Naive thymus-derived CD8-positive, alpha-beta T cell (primary cell): Measurements from ENCODE around the gene HIVEP1. TPM values are rescaled to one million over a fixed set of nuclear protein-coding genes. Genes with fewer than 3 reads are reported as not detected.
"Not testable (repeated sequence)": the region's sequence is repeated elsewhere in the genome, so short reads cannot be mapped to it uniquely, and the experiment has no call there.

ENCODE experiments used
- ATAC-seq, 2 donors: fragments of 150-1000 bp; cut with Tn5 transposase in 1 of 2; sonication (Bioruptor Pico), chemical (Tn5 transposase) in 1 of 2; 1 replicate in 1 of 2; 2 replicates in 1 of 2; pipeline ENCODE4 v1.10.0; 2021; ENCODE audit warnings: mild to moderate bottlenecking in 2 of 2, moderate library complexity in 2 of 2
- POLR2A ChIA-PET: fragments of 350-600 bp; sonication (Branson Sonifier 250); formaldehyde crosslinking; loops from one replicate; lab custom pipeline; 2021; ENCODE audit warnings: antibody characterized with exemption; lab: Charles Lee
- DNase-seq, 10 donors: peaks; one replicate each; pipeline versions ENCODE4 v3.0.0 to v3.0.0-alpha.2; 2020 to 2022
- H3K27ac Mint-ChIP-seq, 10 donors: one replicate each; pipeline ENCODE4 v1.8.0; 2020 to 2022; ENCODE audit warnings: mild to moderate bottlenecking in 10 of 10, mixed read lengths in 10 of 10, moderate library complexity in 4 of 10, inconsistent platforms in 1 of 10
- H3K27me3 Mint-ChIP-seq, 5 donors: one replicate each; pipeline ENCODE4 v1.8.0; 2021 to 2022; ENCODE audit warnings: mixed read lengths in 5 of 5
- H3K36me3 Mint-ChIP-seq, 3 donors: one replicate each; pipeline ENCODE4 v1.8.0; 2020 to 2022; ENCODE audit warnings: mixed read lengths in 3 of 3, mild to moderate bottlenecking in 2 of 3, inconsistent platforms in 1 of 3
- H3K4me1 Mint-ChIP-seq, 4 donors: one replicate each; pipeline ENCODE4 v1.8.0; 2021 to 2022; ENCODE audit warnings: mixed read lengths in 4 of 4
- H3K4me3 Mint-ChIP-seq, 10 donors: one replicate each; pipeline ENCODE4 v1.8.0; 2020 to 2022; ENCODE audit warnings: mild to moderate bottlenecking in 10 of 10, mixed read lengths in 10 of 10, moderate library complexity in 6 of 10, inconsistent platforms in 1 of 10
- H3K9me3 Mint-ChIP-seq, 9 donors: one replicate each; pipeline ENCODE4 v1.8.0; 2020 to 2022; ENCODE audit warnings: mixed read lengths in 9 of 9, mild to moderate bottlenecking in 3 of 9, inconsistent platforms in 1 of 9, moderate library complexity in 1 of 9
- polyA plus RNA-seq, 3 donors: library from polyadenylated mRNA; unstranded; fragments of 300-500 nt; fragmentation: Illumina TruSeq; gene quantifications; one replicate each; pipeline ENCODE4 v1.2.3, GENCODE V29; 2021
- total RNA-seq, 8 experiments: library from RNA in 2 of 8; stranded (reverse) in 2 of 8; gene quantifications; one replicate each; pipeline ENCODE4 v1.2.3 and lab custom pipeline; 2021 to 2026

Gene HIVEP1
- total and polyA plus RNA-seq, 5 experiments from 2014 or later = 6.5 to 32.6 (median 12.6) TPM

DNA sequence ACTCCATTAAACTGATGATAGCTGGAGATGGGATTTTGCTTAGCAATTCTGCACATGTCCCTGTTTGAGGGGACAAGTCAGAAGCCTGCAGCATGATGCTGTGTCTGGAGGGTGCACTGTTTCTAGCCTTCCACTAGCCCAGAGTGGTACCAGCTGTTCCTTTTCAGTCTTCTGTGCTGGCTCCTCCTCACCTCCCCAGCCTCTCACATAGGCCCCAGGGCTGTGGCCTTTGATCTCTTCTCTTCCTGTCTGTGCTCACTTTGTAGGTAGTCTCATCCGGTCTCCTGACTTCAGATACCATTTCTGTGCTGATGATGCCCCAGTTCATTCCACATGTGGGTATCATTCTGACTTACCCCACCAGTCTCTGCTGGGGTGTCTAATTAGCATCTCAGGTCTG, 126.3 kb downstream of the HIVEP1 start:
- H3K4me1 Mint-ChIP-seq = peaks cover 16 to 22% (median 19%) of the 10 kb centered on the region in 4 donors
- H3K36me3 Mint-ChIP-seq = peaks cover 16 to 52% (median 36%) of the 10 kb centered on the region in 3 donors
- peak; percentile 100 for ATAC-seq
- POLR2A ChIA-PET = interaction anchor here (1.4 kb wide), 1 partner anchor 125 kb away, joined by 3 read pairs; no protein-coding TSS in a partner anchor
- H3K27me3 Mint-ChIP-seq = no peaks in the 10 kb centered on the region
- peaks cover 0 to 14% (median 3%) of the 10 kb centered on the region in 9 donors for H3K9me3 Mint-ChIP-seq
- H3K4me3 Mint-ChIP-seq = peak overlapping the region in 8 of 10 donors; percentile 4 to 60 (median 38)
- H3K27ac Mint-ChIP-seq = peak overlapping the region; percentile 15 to 87 (median 51)
- DNase-seq = peak; percentile 11 to 79 (median 54)

DNA sequence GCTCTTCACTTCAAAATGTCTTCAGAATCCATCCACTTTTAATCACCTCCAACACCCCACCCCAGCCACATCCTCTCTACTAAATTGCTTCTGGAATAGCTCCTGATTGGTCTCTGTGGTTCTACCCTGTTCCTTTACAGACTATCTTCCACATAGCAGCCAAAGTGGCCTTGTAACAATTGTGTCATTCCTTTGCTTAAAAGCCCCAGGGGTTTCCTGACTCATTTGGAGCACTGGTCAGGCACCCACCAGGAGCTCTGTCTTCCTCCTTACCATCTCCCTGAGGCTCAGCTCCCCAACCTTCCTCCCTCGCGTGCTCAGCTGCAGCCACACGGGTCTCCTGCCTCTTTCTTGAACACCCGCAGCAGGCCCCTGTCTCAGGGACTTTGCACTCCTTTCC, 126.8 kb downstream of the HIVEP1 start:
- no peak for DNase-seq
- Mint-ChIP-seq H3K9me3 (peaks cover 0 to 14% (median 3%) of the 10 kb centered on the region in 9 donors), H3K27me3 (no peaks in the 10 kb centered on the region), H3K4me1 (peaks cover 16 to 22% (median 19%) of the 10 kb centered on the region in 4 donors), H3K36me3 (peaks cover 16 to 52% (median 36%) of the 10 kb centered on the region in 3 donors), H3K27ac (peak overlapping the region; percentile 15 to 87 (median 66)), H3K4me3 (peak overlapping the region in 7 of 10 donors; percentile 4 to 70 (median 36))
- ATAC-seq = no peak
- POLR2A ChIA-PET = no interaction called here

DNA sequence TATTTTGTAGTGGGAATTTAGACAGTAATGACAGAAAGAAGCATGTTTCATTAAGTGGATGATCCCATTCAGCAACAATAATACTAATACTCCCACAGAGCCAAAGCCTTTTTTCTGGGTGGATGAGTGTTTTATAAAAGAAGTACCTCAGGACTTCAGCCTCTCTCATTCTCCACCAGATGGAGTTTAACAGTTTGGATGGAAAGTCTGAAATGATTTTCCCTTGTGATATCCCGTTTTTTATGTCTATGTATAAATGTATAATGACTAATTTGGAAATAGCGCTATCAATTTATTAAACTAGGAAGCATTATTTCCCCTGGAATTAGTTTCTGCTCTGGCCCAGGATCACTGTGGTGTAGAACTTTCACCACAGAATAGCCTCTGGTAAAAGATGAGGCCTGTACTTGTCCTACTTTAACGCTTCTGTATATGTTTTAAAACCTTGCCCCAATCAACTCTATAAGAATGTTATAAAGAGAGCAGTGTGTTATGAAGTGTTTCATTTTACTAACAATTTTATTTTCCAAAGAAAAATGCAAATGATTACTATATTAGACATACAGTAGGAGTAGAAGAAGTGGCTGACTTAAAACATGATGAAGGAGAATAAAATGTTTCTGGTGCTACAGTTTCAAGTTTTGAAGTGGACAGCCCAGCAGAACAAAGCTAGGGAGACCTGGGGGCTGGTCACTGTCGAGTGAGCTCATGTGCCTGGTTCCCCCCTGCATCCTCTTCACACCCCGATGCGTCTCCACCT, 135.6 kb downstream of the HIVEP1 start:
- Mint-ChIP-seq H3K27ac (peak overlapping the region in 6 of 10 donors; percentile 15 to 83 (median 56)), H3K4me3 (no peak overlapping the region), H3K4me1 (peaks cover 0 to 9% (median 2%) of the 10 kb centered on the region in 4 donors), H3K27me3 (no peaks in the 10 kb centered on the region), H3K36me3 (peaks cover 0 to 38% (median 0%) of the 10 kb centered on the region in 3 donors), H3K9me3 (no peaks in the 10 kb centered on the region)
- DNase-seq (no peak), ATAC-seq (no peak)
- POLR2A ChIA-PET = no interaction called here

DNA sequence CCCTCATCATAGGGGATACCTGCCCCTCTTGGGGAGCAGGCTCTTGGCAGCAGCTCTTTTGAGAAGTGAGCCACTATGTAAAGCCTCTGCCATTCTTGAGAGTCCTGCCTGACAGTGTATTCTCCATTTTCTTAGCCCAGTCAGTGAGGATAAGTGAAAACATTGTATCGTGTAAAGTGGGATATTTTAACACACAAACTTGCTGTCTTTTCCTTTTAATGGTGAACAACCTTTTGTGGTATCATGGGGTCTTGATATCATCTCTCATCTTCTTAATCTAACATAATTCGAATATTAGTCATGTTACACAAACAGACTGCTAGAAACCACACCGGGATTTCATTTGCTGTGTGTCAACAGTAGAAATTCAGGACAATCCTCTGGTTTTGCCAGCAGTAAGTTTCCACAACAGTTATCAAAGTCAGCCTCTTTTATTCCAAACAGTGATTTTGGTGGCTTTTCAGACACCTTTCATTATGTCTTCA, 136.2 kb downstream of the HIVEP1 start:
- DNase-seq = no peak
- peaks cover 0 to 40% (median 0%) of the 10 kb centered on the region in 3 donors for H3K36me3 Mint-ChIP-seq
- H3K4me1 Mint-ChIP-seq = peaks cover 0 to 9% (median 2%) of the 10 kb centered on the region in 4 donors
- no peak overlapping the region for H3K4me3 Mint-ChIP-seq
- POLR2A ChIA-PET = no interaction called here
- no peak for ATAC-seq
- H3K27ac Mint-ChIP-seq = peak overlapping the region in 7 of 10 donors; percentile 36 to 83 (median 63)
- H3K9me3 Mint-ChIP-seq = no peaks in the 10 kb centered on the region
- no peaks in the 10 kb centered on the region for H3K27me3 Mint-ChIP-seq

- peaks cover 0 to 9% (median 2%) of the 10 kb centered on the region in 4 donors for H3K4me1 Mint-ChIP-seq
- DNase-seq (no peak), ATAC-seq (no peak)
- H3K36me3 Mint-ChIP-seq = peaks cover 0 to 42% (median 0%) of the 10 kb centered on the region in 3 donors
- POLR2A ChIA-PET = no interaction called here
- H3K27me3 Mint-ChIP-seq = no peaks in the 10 kb centered on the region
- H3K27ac Mint-ChIP-seq = peak overlapping the region in 7 of 10 donors; percentile 32 to 83 (median 51)
- no peak overlapping the region for H3K4me3 Mint-ChIP-seq
- no peaks in the 10 kb centered on the region for H3K9me3 Mint-ChIP-seq
These were observed 136.7 kb downstream of the HIVEP1 start for GRCh38 chr6:12148841-12149240.

- no peak for ATAC-seq
- H3K36me3 Mint-ChIP-seq = peaks cover 0 to 45% (median 0%) of the 10 kb centered on the region in 3 donors
- no peak overlapping the region for H3K4me3 Mint-ChIP-seq
- POLR2A ChIA-PET = no interaction called here
- H3K9me3 Mint-ChIP-seq = no peaks in the 10 kb centered on the region
- peaks cover 0 to 9% (median 1%) of the 10 kb centered on the region in 4 donors for H3K4me1 Mint-ChIP-seq
- H3K27me3 Mint-ChIP-seq = no peaks in the 10 kb centered on the region
- H3K27ac Mint-ChIP-seq = peak overlapping the region in 2 of 10 donors; percentile 2 to 36
- DNase-seq = no peak
These were observed 137.9 kb downstream of the HIVEP1 start for GRCh38 chr6:12149944-12150510.

DNA sequence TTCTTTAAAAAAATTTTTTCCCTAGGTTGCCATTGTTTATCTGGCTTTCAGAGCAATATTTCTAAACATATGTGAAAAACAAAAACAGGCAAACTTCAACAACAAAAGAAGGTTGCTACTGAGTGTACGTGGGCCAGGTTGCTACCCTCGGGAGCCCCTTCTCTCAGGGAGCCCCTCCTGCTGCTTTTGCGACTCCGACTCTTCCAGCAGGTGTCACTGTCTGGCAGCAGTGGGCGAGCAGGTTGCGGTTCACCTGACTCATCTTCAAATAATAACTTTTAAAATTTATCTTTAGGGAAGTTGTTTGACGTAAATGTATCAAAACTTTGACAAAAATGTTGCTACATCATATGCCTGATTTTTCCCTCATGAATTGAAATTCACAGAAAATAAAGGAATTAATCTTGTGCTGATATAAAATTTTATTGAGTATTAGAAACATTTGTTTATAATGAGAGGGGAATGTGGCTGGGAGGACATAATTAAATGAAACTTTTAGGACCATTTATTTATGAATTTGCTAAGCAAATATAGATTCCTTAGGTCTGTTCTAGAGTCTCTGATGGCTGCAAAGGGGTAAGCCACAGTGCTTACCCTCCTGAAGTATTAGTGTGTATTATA, 138.8 kb downstream of the HIVEP1 start:
- peak in 9 of 10 donors; percentile 21 to 70 (median 48) for DNase-seq
- peaks cover 0 to 48% (median 6%) of the 10 kb centered on the region in 3 donors for H3K36me3 Mint-ChIP-seq
- peak; percentile 63 to 70 for ATAC-seq
- H3K4me1 Mint-ChIP-seq = peaks cover 0 to 9% (median 3%) of the 10 kb centered on the region in 4 donors
- H3K27me3 Mint-ChIP-seq = no peaks in the 10 kb centered on the region
- no peak overlapping the region for H3K4me3 Mint-ChIP-seq
- H3K27ac Mint-ChIP-seq = peak overlapping the region in 1 of 10 donors; percentile 0
- H3K9me3 Mint-ChIP-seq = no peaks in the 10 kb centered on the region
- POLR2A ChIA-PET = no interaction called here

DNA sequence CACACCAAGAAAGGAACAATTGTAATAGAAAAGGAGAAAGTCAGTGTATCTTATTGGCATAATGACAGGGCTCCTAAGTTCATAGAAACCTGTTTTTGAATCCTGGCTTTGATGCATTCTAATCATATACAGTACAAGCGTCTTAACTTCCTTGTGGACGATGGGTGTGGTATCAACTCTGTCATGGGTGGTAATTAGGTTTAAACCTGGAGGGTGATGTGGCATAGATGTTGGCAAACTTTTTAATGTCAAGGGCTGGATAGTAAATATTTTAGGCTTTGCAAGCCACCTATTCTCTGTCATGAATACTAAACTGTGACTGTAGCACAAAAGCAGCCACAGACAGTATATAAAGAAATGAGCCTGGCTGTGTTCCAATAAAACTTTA, 139.3 kb downstream of the HIVEP1 start:
- peak overlapping the region in 1 of 10 donors; percentile 0 for H3K27ac Mint-ChIP-seq
- H3K27me3 Mint-ChIP-seq = no peaks in the 10 kb centered on the region
- no peaks in the 10 kb centered on the region for H3K9me3 Mint-ChIP-seq
- ATAC-seq = no peak
- POLR2A ChIA-PET = no interaction called here
- H3K4me1 Mint-ChIP-seq = peaks cover 0 to 11% (median 3%) of the 10 kb centered on the region in 4 donors
- DNase-seq = no peak
- no peak overlapping the region for H3K4me3 Mint-ChIP-seq
- peaks cover 0 to 48% (median 8%) of the 10 kb centered on the region in 3 donors for H3K36me3 Mint-ChIP-seq

DNA sequence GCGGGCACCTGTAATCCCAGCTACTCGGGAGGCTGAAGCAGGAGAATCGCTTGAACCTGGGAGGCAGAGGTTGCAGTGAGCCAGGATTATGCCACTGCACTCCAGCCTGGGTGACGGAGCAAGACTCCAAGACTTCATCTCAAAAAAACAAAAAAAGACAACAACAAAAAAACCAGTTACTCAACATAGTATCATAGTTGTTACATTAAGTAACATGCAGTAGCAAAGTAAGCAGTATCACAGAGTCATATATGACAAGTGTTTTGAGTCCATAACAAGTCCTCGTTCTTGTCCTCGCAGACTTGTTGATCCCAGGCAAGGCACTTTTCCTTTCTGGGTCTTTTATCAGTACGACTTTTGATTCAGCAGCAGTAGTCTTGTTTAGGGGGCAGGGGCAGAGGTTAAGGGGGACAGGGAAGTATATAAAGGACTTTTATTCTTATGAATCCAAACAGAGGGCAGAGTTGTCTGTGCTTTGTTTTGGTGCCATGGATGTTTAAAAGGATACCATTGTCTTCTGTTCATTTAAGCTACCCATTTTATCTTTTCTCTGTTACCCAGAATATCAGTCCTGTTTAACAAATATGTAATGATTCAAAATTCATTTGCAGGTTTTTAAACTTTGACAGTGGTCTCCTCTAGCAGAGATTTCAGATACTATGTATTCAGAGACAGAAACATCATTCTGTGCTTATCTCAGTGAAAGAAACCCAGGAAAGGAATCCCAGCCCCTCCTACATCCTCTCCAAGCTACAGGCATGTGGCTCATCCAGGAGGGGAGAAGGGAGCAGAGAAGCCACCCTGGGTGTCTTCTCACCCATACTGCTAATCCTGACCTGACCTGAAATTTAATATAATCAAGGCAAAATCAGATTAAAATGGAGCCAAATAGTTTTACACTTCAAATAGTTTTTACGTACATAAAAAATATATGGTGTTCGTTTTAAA, 140.2 kb downstream of the HIVEP1 start:
- DNase-seq (no peak), ATAC-seq (no peak)
- Mint-ChIP-seq H3K4me3 (no peak overlapping the region), H3K4me1 (peaks cover 0 to 20% (median 3%) of the 10 kb centered on the region in 4 donors), H3K9me3 (no peaks in the 10 kb centered on the region), H3K36me3 (peaks cover 0 to 48% (median 9%) of the 10 kb centered on the region in 3 donors), H3K27me3 (no peaks in the 10 kb centered on the region), H3K27ac (no peak overlapping the region)
- POLR2A ChIA-PET = no interaction called here

DNA sequence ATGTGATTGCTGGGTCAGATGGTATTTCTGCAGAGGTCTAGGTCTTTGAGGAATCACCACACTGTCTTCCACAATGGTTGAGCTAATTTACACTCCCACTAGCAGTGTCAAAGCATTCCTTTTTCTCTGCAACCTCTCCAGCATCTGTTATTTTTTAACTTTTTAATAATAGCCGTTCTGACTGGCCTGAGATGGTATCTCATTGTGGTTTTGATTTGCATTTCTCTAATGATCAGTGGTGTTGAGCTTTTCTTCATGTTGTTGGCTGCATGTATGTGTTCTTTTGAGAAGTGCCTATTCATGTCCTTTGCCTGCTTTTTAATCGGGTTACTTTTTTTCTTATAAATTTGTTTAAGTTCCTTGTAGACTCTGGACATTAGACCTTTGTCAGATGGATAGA, 143.7 kb downstream of the HIVEP1 start:
- Mint-ChIP-seq H3K36me3 (peaks cover 0 to 42% (median 12%) of the 10 kb centered on the region in 3 donors), H3K4me1 (peaks cover 2 to 35% (median 13%) of the 10 kb centered on the region in 4 donors), H3K27ac (peak overlapping the region in 1 of 10 donors; percentile 19)
- H3K9me3 Mint-ChIP-seq, H3K27me3 Mint-ChIP-seq, ATAC-seq, POLR2A ChIA-PET, DNase-seq, H3K4me3 Mint-ChIP-seq: not testable (repeated sequence)

GRCh38 chr6:12158686-12159415, 146.7 kb downstream of the HIVEP1 start:
- Mint-ChIP-seq H3K27ac (peak overlapping the region in 1 of 10 donors; percentile 66), H3K4me1 (peaks cover 23 to 65% (median 29%) of the 10 kb centered on the region in 4 donors), H3K9me3 (no peaks in the 10 kb centered on the region), H3K27me3 (no peaks in the 10 kb centered on the region), H3K36me3 (peaks cover 0 to 56% (median 18%) of the 10 kb centered on the region in 3 donors), H3K4me3 (no peak overlapping the region)
- DNase-seq = no peak
- POLR2A ChIA-PET = no interaction called here
- ATAC-seq = no peak
